ENCODE data around the gene C8B.

GRCh38 chr1:56965916-56966697 is at the start of gene C8B:
- TF ChIP-seq EZH2 (IDR thresholded peaks at IDR 0.05) (no peak), POLR2AphosphoS5 (IDR thresholded peaks at IDR 0.05; ENCODE audit: borderline replicate concordance, low read depth, low read length) (no peak)

All from SK-N-MC (cell line).